22Rv1 (cell line): ENCODE data around the gene PEX14.
A peak's percentile ranks its signal among the peaks of the same experiment; 100 is the strongest.

Experiments
- H3K27ac ChIP-seq: fragments of 450-650 bp; 2 replicates; pipeline ENCODE4 v1.5.1; 2017
- ZFX ChIP-seq: fragments of 450-650 bp; IDR thresholded peaks from 2 replicates; pipeline ENCODE4 v1.6.1; 2017; ENCODE audit warnings: antibody characterized with exemption, borderline replicate concordance
- TF ChIP-seq, protein P1 (sequence below): fragments of 450-650 bp; IDR thresholded peaks from 2 replicates; pipeline ENCODE4 v1.5.1; 2017; ENCODE audit warnings: mild to moderate bottlenecking

Gene PEX14

DNA sequence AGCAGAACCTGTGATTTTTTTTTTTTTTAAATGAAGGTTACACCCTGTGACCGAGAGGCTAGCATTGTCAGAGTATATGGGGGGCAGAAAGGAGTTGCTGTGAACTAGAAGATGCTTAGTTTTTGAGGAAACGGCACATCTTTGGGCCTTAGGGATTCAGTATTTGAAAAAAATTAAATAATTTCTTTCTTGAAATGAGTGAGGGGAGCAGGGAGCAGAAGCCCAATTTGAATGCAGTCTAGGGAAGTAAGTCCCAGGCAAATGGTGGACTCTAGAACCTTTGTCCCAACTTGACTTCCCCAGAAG lies 42.9 kb downstream of the PEX14 start:
- H3K27ac ChIP-seq: peak overlapping the region; percentile 69
- TF ChIP-seq, protein P1, sequence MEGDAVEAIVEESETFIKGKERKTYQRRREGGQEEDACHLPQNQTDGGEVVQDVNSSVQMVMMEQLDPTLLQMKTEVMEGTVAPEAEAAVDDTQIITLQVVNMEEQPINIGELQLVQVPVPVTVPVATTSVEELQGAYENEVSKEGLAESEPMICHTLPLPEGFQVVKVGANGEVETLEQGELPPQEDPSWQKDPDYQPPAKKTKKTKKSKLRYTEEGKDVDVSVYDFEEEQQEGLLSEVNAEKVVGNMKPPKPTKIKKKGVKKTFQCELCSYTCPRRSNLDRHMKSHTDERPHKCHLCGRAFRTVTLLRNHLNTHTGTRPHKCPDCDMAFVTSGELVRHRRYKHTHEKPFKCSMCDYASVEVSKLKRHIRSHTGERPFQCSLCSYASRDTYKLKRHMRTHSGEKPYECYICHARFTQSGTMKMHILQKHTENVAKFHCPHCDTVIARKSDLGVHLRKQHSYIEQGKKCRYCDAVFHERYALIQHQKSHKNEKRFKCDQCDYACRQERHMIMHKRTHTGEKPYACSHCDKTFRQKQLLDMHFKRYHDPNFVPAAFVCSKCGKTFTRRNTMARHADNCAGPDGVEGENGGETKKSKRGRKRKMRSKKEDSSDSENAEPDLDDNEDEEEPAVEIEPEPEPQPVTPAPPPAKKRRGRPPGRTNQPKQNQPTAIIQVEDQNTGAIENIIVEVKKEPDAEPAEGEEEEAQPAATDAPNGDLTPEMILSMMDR: no peak
- TF ChIP-seq ZFX: no peak

DNA sequence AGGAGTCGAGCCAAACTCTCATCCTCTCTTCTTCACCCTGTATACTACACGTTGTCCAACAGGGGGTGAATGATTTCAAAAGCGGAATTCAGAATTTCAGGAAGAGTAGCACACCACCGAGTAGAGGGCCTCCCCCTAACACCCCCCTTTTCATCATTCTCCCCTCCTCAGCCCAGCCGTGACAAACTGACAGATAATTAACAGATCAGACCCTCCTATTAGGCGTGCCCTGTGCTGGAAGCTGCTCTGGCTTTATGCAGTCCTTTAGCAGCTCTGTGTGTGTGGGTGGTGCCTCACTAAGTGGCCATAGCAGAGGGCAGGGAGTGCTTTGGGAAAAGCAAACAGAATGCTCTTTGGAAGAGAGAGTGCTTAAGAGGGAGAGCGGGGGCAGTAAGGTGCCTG lies 44.3 kb downstream of the PEX14 start:
- TF ChIP-seq ZFX: no peak
- TF ChIP-seq, protein P1: no peak
- H3K27ac ChIP-seq: peak overlapping the region; percentile 48

DNA sequence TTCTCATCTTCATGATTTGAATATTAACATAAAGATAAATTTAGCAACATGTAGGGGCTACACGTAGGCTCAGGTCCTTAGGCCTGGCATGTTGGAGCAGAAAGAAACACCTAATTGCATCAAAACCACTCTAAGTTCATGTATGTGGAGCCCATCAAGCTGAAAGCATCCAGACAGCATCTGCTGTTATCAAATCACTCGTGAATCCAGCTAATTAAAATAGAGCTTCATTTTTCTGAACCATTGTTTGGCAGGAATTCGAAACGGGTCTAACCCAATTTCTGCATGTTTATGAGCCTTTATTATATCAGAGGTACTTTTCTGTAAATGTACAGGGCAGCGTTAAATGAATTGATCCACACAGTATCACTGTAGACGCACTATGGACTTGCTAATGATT lies 45.7 kb downstream of the PEX14 start:
- H3K27ac ChIP-seq: no peak overlapping the region
- TF ChIP-seq ZFX: no peak
- TF ChIP-seq, protein P1: no peak

DNA sequence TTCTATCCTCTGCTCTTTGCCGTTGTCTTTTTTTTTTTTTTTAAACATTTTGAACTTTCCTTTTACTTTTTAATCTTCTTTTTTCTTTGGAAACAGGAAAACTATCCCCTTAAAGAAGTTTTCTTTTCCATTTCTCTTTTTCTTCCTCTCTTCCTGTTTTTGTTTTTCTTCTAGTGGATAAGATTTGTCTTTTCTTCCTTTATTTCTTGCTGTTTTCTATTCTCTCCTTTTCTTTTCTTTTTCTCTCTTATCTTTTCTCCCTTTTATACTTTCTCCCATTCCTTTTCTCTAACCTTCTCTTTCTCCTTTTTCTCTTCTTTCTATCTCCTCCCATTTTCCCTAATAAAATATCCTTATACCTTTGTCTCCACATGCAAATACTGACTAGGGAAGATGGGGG lies 46.2 kb downstream of the PEX14 start:
- TF ChIP-seq ZFX: no peak
- TF ChIP-seq, protein P1: no peak
- H3K27ac ChIP-seq: no peak overlapping the region

DNA sequence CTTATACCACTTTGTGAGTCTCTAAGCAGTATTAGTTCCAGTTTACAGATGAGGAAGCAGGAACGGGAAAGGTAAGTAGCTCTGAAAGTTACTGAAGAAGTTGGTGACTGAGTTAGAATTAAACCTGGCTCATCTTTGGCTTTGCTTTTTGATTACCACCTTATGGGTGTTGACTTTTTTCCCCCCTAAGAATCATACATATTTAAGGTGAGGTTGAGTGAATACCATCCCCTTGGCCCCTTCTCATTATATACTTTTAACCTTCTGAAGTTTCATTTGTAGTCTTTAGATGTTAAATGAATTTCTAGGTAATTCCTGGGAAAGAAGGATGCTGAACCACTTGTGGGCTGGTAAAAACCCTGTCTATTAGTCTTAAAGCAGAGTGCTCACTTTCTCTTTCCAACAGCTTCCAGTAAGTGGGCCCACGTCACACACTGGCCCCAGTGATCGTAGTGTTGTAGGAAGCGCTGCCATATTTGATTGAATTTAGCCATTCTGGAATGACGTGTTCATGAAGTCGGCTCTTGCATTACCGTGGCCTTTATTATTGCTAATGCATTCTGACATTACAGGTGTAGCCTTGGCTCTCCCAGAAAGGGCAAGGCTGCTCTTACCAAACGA lies 46.9 kb downstream of the PEX14 start:
- H3K27ac ChIP-seq: 0 out of 2 replicates have a peak overlapping the region, but pooled peaks have one; percentile 3
- no peak for TF ChIP-seq ZFX
- TF ChIP-seq, protein P1: no peak

DNA sequence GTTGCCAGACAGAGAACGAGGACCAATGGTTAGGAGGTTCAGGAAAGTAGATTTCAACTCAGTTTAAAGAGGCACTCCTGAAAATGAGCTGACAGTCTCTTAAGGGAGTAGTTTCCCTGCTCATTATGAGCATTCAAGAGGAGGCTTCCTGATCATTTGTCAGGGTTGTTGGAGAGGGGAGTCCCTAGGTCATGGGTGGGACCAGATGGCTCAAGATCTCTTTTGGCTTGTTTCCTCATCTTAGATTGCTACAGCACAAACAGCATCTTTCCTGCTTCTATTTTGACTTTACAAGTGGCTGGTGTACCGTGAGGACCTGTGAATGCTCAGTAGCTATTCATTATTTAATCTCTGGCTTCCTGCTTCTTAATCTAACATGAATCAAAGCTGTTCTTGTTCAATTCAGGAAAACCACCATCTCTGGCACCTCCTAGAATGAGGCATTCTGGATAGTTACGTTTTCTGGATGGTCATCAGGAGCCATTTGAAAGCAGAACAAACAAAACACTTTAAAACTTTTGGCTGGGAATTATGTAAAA lies 47.6 kb downstream of the PEX14 start:
- TF ChIP-seq, protein P1: no peak
- TF ChIP-seq ZFX: no peak

DNA sequence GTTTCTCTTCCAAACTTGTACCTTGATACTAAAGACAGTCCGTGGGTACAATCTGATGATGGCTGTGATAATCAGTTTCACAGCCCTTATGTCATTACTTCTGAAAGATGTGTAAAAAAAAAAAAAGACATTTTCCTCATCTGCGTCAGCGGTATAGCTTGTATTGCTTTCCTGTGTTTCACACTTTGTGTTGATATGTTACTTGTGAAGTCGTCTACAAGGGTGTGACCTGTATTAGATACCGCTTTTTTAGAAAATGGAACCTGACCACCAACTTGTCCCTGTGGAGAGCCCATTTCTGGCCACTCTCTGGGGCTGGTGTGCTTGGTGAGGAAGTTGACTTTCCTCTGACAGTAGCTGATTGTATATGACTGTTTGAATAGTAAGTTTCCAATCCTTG lies 50.5 kb downstream of the PEX14 start:
- H3K27ac ChIP-seq: no peak overlapping the region
- TF ChIP-seq, protein P1: no peak
- no peak for TF ChIP-seq ZFX

More for the DNA sequence above, 47.6 kb downstream of the PEX14 start:
- peak overlapping the region; percentile 5; the same call in 1 of the 2 replicates for H3K27ac ChIP-seq
